Effector CD8-positive, alpha-beta T cell (primary cell): ENCODE results near the gene NUTM1.
"Not testable (repeated sequence)": the region's sequence is repeated elsewhere in the genome, so short reads cannot be mapped to it uniquely, and the experiment has no call there.

Source experiments
- DNase-seq: peaks from one replicate; lab custom pipeline; 2025; lab: John Stamatoyannopoulos, UW

Gene NUTM1

GRCh38 chr15:34365836-34366235, 22.7 kb downstream of the NUTM1 start:
- DNase-seq, result no peak

- DNase-seq, result peak; percentile 20
These were observed 23.4 kb downstream of the NUTM1 start for GRCh38 chr15:34366271-34367065.

DNA sequence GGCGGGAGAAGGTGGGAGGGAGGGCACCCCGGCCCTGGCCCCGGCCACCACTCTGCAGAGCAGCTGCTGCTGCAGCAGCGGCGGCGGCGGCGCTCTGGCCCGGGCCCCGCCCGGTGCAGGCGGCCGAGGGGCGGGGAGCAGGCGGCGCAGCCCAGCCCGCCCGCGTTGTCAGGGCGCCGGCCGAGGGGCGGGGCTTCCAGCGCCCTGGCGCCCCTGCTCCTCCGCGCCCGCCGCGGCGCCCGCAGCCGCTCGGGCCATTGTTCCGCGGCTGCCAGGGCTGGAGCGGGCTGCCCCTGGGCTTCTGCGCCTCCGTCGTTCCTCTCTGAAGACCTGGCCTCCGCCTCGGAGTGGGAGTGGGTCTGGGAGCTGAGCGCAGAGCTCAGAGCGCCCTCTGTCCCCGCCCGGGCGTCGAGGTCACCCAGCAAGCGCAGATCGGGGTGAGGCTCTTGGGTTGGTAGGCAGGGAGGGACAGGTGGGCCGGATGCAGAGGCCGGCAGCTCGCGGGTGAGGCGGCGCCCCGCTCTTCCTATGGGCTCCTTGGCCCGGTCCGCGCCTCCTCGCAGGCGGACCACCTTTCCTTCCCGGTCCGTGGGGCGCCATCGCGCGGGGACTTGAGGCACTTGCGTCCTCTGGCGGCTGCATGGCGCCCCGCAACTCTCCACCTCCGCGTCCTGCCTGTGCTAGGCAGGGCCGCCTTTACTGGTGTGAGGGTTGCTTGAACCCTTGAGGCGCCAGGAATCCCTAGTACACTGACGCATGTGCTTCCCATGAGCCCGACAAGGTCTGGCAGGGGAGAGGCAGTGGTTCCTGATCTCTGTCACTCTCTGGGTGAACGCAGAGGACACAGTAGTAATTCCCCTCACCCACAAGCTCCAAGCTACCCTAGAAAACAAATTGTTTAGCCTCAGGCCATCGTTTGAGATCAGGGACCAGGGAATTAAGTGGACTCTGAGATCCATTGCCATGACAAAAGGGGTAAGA, 24.3 kb downstream of the NUTM1 start, which contains the start of gene LPCAT4:
LPCAT4 (minus strand) TSS at position 96 of the 981 bp plus-strand sequence. CDS start 96 bp downstream, outside the sequence.
- DNase-seq, result peak; percentile 80

DNA sequence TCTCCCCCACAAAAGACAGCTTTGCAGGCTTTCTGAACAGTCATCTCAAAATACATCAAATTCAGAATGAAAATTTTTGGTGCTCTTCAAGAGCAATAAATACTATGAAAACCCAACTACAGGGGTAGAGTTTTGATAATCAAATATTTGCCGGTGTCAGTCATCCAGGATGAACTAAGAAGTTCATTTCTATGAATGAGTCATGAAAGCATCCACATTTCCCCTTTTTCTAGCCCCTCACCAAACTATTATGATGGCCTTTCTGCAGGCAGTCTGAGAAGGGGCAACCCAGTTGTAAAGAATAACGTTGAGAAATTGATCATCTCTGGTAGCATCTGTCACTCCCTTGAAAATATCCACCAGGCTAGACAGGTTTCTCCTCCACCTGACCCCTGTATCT, 27.0 kb downstream of the NUTM1 start:
- DNase-seq, result no peak

DNA sequence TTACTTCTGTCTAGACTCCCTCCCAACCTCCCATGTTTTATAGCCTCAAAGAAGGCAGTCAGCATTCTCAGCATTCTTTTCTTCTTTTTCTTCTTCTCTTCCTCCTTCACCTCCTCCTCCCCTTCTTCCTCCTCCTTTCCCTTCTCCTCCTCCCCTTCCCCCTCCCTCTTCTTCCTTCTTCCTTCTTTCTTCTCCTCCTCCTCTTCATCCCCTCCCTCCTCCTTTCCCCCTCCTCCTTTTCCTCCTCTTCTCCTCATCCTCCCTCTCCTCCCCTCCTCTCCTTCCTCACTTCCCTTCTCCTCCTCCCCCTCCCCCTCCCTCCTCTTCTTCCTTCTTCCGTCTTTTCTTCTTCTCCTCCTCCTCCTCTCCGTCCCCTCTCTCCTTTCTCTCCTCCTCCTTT, 27.5 kb downstream of the NUTM1 start:
- no peak for DNase-seq

DNA sequence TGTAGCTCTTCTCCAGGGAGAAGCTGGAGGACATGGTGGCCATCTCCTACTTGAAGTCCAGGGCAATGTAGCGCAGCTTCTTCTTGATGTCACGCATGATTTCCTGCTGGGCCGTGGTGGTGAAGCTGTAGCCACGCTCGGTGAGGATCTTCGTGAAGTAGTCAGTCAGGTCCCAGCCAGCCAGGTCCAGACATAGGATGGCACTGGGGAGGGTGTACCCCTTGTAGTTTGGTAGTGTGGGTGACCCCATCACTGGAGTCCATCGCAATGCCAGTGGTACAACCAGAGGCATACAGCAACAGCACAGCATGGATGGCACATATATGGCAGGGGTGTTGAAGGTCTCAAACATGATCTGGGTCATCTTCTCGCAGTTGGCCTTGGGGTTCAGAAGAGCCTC, 30.8 kb downstream of the NUTM1 start:
- DNase-seq, result no peak

DNA sequence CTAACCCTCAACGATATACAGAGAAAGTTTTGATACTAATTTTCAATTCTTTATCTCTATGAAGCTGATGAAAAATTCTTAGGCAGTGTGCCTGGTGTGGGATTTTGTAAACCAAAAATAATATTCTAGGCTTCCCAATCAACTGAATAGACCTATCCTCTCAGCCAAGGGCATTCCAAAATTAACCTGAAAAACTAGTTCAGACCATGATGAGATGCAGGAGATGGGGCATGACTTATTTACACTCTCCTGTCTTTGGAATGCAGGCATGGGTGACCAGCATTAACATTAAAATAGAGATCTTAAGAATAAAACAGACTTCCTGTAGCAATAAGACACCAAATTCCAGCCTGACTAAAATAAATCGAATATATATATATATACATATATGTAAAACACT, 31.7 kb downstream of the NUTM1 start:
- DNase-seq, result no peak

GRCh38 chr15:34375541-34375940, 32.4 kb downstream of the NUTM1 start:
- not testable (repeated sequence) for DNase-seq

DNA sequence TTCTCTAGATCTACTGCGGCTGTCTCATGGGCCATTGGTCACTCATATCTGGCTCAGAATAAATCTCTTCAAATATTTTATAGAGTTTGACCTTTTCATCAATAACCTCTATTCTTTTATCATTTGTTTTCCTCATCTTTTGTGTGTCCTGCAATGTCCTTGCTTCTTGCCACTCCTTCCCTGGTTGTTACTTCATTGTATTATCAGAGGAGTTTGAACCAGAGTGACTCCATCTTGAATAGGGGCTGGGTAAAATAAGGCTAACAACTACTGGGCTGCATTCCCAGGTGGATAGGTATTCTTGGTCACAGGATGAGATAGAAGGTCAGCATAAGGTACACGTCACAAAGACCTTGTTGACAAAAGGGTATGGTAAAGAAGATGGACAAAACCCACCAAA, 33.7 kb downstream of the NUTM1 start:
- no peak for DNase-seq

DNA sequence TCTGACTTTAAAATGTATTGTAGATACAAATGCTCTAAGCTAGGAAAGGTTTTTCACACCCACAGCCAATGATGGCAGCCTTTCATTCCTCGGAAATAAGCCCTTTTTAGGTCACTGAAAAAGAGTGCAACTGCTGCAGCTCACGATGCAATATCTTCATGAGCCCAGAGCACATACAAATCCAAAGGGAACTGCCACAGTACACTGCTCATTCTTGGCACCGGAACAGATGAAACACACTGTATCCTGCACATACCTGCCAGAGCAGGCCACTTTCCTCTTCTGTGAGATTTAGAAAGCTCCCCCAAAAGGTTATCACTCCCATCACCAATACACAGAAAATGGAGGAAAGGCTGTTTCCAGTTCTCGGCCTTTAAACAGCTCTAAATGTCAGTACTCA, 37.4 kb downstream of the NUTM1 start:
- not testable (repeated sequence) for DNase-seq

DNA sequence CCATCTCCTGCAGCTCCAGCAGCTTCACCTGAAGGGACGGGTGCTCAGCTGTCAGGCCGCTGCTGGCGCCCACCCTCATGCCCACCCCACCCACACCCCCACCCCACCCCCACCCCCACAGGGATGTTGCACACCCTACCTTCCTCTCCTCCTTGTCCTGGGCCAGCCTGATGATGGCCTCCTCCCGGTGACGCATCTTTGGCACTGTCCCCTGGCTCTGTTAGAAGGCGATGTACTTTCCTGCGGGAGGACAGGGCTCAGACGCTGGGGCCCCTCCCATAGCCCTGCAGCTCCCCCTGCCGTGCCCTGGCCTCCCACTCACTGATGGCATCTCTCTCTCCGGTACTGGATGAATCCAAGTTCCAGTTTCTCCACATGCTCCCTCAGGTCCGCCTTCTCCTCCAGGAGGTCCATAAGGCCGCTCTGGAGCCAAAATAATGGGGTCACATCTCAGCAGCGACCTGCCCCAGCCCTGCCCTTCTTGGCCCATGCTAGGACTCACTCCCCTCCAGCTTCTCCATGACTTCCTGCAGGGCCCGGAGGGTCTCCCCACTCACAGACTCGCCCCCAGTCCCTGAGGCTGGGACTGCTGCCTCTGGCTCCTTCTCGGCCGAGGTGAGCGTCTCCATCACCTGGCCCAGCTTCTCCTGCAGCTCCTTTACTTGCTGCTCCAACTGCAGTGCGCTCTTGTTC, 38.9 kb downstream of the NUTM1 start:
- DNase-seq, result not testable (repeated sequence)

- not testable (repeated sequence) for DNase-seq
These were observed 46.5 kb downstream of the NUTM1 start for GRCh38 chr15:34389594-34390086.

DNA sequence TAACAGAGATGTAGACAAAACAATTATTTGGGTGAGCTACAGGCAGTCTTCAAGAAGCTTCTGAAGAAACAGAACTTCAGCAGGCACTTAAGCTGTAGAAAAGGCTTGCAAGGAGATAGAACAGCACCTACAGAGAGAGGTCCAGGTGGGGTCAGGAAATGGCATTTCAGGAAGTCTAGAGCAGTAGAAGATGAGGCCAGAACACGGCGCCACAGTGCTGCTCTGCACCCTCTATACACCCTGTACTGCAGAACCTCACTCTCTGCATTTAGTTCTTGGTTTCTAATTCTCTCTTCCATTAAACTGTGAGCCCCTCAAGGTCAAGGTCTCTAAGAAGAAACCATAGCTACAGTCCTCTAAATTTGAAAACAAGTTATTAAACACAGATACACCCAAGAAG, 49.9 kb downstream of the NUTM1 start:
- DNase-seq, result not testable (repeated sequence)

- DNase-seq, result not testable (repeated sequence)
These were observed 54.6 kb downstream of the NUTM1 start for GRCh38 chr15:34397637-34398259.

- not testable (repeated sequence) for DNase-seq
These were observed 60.1 kb downstream of the NUTM1 start for GRCh38 chr15:34403160-34403598.

DNA sequence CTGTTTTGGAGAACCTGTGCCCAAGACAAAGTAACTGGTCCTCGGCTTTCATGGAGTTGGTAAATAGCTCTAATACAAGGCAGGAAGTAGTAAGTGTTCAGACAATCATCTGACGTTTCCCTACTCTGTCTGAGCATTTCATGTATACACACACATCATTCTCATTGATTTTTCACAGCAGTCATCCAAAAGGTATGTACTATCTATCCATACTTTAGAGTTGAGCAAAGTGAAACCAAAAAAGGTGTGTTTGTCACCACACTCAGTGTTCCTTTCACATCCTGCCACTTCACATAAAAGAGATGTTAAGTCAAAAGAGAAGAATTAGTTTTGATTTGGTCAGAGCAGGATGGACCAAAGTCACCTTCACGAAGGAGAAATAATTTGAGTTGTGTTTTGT, 60.8 kb downstream of the NUTM1 start:
- not testable (repeated sequence) for DNase-seq
